CD4-positive, alpha-beta T cell treated with Interleukin-10 for 1 hour (primary cell): Measurements from ENCODE around the gene GJA5.
A peak's percentile ranks its signal among the peaks of the same experiment; 100 is the strongest.

Experiments
- DNase-seq: peaks from one replicate; pipeline ENCODE4 v3.0.0-alpha.2; 2020

Gene GJA5

GRCh38 chr1:147760481-147761260, at the start of gene GJA5:
Gene GJA5 (minus strand): TSS chr1:147760602. CDS start chr1:147759238, 1,364 bp downstream.
- no peak for DNase-seq

- DNase-seq = no peak
Measured at GRCh38 chr1:147809236-147809635, 48.8 kb upstream of the GJA5 start.

DNA sequence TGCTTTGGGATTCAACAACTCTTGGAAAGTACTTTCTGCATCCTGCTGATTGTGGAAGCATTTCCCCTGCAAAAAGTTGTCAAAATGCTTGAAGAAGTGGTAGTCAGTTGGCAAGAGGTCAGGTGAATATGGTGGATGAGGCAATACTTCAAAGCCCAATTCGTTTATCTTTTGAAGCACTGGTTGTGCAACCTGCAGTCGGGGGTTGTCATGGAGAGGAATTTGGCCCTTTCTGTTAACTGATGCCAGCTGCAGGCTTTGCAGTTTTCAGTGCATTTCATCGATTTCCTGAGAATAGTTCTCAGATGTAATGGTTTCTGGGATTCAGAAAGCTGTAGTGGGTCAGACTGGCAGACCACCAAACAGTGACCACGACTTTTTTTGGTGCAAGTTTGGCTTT, 47.6 kb upstream of the GJA5 start:
- no peak for DNase-seq

DNA sequence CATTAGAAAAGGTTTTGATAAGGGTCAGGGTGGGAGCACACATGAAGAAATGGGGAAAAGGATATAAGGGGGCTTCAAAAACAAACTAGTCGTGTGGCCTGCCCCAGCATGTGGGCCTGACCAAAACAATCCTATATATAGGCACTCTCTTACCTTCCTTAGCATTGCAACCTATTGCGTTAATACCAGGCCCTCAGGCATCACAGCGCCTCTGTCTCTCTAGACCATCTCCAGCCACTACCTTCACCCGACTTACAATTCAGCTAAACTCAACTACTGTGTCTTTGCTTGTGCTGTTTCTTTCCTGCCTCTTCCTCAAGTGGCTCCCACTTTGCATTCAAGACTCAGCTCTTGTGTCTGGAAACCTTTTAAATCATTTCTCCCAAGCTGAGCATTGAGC, 47.0 kb upstream of the GJA5 start:
- no peak for DNase-seq

- no peak for DNase-seq
Measured at GRCh38 chr1:147804942-147805723, 44.7 kb upstream of the GJA5 start.

DNA sequence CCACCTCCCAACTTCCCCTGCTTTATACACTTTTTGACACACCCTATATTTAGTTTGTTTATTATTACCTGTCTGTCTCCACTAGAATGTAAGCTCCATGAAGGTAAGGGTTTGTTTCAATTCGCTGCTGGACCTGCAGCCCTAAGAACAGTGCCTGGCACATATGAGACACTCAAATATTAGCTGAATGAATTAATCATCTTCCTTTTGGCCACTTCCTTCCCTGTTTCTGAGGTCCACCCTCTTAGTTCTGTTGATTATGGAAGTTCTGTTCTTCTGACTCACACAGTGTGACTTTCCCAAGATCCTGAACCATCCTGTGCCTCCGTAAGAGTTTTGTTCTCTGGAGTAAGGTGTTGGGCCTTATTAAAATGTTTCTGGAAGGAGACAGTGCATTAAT, 40.4 kb upstream of the GJA5 start:
- no peak for DNase-seq

DNA sequence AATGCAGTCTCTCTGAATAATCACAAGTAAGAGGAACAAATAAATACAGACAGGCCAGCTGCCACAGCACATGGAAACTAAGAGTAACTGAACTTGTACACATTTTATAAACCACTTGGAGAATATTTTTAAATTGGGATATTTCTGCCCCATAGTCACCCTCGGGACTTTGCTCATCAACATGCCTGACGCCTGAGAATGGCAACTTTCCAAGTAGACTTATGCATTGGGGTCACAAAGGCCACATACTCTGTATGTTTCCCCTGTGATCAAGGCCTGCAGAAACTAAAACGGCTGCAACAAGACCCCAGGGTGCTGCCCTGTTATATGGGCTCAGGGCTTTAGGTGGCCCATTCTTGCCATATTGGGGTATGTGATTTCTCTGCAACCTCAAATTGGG, 38.3 kb upstream of the GJA5 start:
- no peak for DNase-seq

- no peak for DNase-seq
Measured at GRCh38 chr1:147794570-147794969, 34.2 kb upstream of the GJA5 start.

DNA sequence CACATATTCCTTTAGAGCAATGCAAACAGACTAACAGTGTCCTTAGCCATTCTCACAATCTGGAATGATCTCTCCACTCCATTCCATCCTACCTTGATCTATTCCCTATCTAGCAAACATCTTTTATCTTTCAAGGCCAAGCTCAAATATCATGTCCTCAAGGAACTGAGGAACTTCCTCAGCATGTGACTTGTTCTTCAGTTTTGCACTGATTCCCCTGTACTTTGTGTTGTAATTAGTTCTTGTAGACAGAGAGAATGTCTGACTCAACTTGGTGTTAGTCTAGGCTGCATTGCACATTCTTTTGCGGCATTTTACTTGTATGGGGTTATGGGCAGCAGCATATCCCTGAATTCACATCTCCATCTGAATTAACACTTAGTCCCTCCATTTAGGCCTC, 31.5 kb upstream of the GJA5 start:
- DNase-seq = no peak

DNA sequence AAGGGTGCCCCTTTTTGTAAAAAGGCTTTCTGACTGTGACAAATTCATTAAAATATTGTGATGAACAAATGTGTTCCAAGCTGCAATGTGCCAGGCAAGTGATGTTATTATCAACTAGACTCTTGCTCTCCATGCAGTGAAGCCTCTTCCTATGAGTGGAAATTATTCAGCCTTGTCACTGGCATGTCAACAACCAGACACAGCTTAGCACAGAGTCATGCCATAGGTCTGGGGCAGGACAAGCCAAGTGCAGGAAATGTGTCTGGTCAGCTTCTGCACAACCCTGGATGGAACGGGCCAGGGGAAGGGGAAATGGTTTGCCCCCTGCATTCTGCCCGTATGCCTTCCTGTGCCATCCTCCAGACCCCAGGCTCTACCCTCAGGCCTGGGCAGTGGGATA, 27.4 kb upstream of the GJA5 start:
- no peak for DNase-seq

DNA sequence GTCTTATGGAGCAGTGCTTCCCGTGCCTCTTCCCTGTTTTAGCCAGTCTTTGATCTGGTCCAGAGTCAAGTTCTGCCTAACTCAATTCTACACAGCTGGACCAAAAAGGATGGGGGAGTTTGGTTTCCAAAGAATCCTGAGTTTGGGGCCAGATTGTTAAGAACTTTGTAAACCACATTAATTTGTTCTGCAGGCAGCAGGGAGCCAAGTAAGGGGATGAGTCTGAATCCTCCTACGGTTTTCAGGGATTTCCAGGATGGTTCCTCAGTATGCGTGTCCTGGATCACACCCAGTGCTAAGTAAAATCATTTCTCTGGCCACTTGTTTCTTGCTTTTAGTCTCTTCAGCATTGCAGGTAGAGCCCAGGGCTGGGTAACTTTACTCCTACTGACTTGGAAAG, 26.1 kb upstream of the GJA5 start:
- no peak for DNase-seq

DNA sequence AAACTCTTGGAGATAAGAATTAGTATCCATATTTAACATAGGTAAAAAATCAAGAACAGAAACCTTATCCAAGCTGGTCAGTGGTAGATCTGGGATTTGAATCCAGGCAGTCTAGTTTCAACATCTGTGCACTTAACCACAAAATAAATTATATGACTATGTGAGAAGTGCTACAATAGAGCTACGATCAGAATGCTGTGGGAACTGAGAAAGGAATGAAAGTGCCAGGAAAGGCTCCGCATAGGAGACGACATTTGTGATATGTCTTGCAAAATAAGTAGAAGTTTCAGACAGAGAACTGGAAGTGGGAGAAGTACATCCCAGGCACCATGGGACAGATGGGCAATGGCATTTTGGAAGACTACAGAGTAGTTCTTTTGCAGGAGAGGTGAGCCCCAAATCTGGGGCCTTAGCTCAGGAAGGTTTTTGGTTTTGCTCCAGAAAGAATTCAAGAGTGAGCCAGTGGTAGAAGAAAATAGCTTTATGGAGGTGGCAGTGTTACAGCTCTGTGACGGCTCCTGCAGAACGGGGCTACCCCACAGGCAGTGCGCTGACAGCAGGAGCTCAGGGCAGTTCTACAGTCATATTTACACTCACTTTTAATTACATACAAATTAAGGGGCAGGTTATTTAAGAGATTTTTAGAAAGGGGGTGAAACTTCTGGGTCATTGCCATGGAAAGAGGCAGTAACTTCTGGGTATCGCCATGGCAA, 25.5 kb upstream of the GJA5 start:
- DNase-seq = no peak

DNA sequence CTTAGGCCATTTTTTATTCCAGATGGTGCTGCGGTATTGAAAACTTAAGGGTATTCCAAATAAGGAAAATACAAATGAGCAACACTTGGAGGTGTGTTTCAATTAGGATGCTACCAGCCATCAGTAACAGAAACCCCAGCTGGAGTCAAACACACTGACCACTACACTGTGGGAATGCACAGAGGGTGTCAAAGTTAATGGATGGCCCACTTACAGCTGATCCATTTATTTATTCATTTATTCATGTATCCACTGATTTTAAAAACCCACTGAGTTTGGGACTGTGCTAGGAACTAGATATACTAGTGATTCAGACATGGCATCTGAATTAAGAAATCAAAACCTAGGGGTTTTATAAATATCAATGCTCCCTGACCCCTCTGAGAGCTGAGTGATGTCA, 24.5 kb upstream of the GJA5 start:
- DNase-seq = no peak

- DNase-seq = no peak
Measured at GRCh38 chr1:147781056-147781471, 20.7 kb upstream of the GJA5 start.

- no peak for DNase-seq
Measured at GRCh38 chr1:147777694-147778093, 17.3 kb upstream of the GJA5 start.

DNA sequence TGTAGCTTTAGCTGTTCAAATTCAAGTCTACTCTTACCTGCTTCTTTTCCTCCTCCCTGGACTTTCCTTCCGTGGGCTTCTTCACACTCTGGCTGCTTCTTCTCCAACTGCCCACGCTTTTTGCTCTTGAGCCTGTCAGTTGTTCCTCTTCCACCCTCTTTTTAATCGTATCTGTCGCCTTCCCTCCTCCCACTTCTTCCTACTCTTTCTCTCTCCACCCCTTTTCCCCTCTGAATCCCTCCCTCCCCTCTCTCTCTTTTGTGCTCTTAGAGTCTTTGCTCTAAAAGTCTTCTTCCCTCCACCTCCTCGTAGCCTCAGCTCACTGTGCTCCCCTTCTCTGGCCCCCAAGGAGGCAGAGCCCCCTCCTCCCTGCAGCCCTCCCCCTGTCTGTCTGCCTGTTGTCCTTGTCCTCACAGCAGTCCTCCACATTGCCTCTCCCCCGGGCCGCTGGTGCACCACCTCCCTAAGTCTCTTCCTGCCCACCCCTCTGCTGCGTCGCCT, 12.9 kb upstream of the GJA5 start:
- no peak for DNase-seq

GRCh38 chr1:147772570-147772969, 12.2 kb upstream of the GJA5 start:
- DNase-seq = no peak

- DNase-seq = no peak
Measured at GRCh38 chr1:147771226-147772125, 11.1 kb upstream of the GJA5 start.

GRCh38 chr1:147769106-147769505, 8.7 kb upstream of the GJA5 start:
- DNase-seq = no peak

- no peak for DNase-seq
Measured at GRCh38 chr1:147768582-147768981, 8.2 kb upstream of the GJA5 start.

DNA sequence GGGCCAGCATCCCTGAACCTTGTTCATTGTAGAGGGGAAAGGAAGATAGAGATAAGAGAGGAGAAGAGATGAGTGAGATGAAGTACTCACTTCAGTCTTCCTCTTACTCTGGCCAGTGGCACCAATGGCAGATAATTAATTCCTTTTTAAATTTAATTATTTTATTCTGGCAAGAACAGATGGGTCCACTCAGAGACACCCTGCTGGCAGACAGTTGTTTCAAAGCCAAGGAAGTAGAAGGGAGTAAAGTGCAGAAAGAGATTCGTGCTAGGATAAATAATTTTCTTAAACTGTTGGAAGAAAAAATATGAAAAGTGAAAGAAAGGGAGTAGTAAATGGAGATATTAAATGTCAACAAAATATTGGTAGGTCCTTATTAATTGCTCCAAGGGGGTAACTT, 7.7 kb upstream of the GJA5 start:
- DNase-seq = no peak

- DNase-seq = peak; percentile 24
Measured at GRCh38 chr1:147762233-147763024, 2.0 kb upstream of the GJA5 start.
